Esophagus muscularis mucosa (tissue), 3 donors: ENCODE results near the gene DERL2.

Experiments used
- CTCF ChIP-seq, 3 experiments: fragments of 200-600 bp in 2 of 3; fragments of 450-650 bp in 1 of 3; sonication (generic) in 2 of 3; IDR thresholded peaks; one replicate each; pipeline ENCODE4 v1.5.1; 2017 to 2019; ENCODE audit warnings: antibody characterized with exemption in 3 of 3, mild to moderate bottlenecking in 2 of 3, moderate library complexity in 1 of 3
- POLR2A ChIP-seq: fragments of 450-650 bp; IDR thresholded peaks from one replicate; pipeline ENCODE4 v1.6.1; 2017; ENCODE audit warnings: antibody characterized with exemption, moderate library complexity, mild to moderate bottlenecking, low read depth
- POLR2AphosphoS5 ChIP-seq, 2 donors: sonication (generic); formaldehyde crosslinking; IDR thresholded peaks; one replicate each; pipeline ENCODE4 v1.6.1; 2017; ENCODE audit warnings: antibody characterized with exemption in 2 of 2

DNA sequence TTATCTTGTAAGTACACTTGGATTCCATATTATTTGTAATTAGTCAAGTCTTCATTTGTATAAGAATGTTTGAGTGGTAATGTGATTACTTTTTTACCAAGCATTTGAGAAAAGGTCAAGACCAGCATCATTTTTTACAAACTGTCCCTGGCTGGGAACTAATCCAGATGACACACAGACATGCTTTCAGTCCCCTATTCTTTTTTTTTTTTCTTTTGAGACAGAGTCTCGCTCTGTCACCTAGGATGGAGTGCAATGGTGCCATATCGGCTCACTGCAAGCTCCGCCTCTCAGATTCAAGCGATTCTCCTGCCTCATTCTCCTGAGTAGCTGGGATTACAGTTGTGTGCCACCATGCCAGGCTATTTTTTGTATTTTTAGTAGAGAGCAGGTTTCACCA is 4.5 kb downstream of the DERL2 start:
- TF ChIP-seq POLR2A (no peak), CTCF (IDR thresholded peaks at IDR 0.05) (no peak), POLR2AphosphoS5 (IDR thresholded peaks at IDR 0.05) (no peak)
